ENCODE results near the gene JARID2.

The JARID2 gene

DNA sequence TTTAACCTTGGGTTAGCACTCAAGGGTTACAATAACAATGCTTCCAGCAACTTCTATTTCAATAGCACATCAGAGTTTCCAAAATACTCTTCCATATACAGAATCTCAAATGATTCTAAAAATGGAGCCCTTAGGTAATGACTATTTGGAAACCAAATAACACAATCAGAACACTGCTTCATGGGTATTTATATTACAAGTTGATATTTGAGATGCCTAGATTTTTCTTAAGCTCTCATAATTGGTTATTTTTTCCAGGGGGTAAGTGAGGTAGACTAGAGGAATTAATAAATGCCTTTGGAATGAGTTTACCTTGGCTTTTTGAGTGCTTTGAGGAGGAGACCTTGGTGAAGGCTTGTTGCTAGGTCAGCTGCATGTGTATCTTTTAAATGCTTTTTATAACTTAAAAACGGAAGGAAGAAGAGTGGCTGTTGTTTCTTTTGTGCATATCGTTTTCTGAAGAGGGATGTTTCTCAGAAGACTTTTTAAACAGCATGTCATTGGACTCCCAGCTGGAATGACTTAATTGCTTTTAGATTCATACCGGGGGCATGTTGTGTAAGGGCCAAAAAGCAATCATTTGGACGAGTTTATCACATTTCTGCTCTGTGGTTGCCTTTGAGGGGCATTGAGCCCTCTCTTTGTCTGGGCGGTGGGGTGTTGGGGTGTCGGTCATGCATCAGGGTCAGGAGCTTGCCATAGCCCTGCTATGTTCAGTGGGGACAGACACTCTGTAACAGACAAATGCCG is 230.9 kb downstream of the JARID2 start:
- DNase-seq = no peak

GRCh38 chr6:15477746-15478145 is 231.9 kb downstream of the JARID2 start:
- no peak for DNase-seq

DNA sequence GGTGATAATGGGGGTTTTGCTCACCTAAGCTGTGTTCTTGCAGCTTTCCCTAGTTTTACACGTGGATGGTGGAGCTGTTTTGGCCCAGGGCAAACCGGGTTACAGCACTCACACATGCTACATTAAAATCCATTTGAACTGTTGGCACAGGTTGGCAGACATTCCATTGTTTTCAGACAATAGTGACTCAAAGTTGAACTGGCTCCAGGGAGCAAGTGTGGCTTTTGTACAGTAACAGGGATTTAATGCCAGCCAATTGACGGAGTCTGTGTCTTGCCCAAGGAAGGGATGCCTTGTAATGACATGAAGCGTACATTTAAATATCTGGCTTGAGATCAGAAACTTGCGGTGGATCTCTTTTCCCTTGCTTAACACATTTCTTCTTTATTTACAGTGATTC is 233.9 kb downstream of the JARID2 start:
- no peak for DNase-seq

GRCh38 chr6:15480525-15480924 is 234.7 kb downstream of the JARID2 start:
- no peak for DNase-seq

- no peak for DNase-seq
Observed at GRCh38 chr6:15481390-15482291, 235.8 kb downstream of the JARID2 start.

GRCh38 chr6:15483060-15483459 is 237.2 kb downstream of the JARID2 start:
- DNase-seq = no peak

DNA sequence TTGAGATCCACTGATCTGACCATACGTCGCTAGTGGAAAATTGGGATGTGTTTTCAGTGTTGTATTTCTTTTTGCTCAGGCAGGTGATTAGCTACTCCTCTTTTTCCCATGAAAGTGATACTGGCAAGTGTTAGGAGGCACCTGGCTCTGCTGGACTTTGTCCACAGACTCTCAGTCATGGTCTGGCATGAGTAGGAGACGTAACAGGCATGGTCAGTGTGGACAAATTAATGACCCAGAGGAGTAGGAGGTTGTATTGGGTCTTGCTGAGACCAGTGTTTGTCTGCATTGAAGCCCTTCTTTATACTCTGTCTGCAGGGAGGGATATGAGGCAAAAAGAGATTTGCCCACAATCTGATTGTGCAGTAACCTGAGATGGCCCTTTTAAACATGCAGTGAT is 238.3 kb downstream of the JARID2 start:
- no peak for DNase-seq

DNA sequence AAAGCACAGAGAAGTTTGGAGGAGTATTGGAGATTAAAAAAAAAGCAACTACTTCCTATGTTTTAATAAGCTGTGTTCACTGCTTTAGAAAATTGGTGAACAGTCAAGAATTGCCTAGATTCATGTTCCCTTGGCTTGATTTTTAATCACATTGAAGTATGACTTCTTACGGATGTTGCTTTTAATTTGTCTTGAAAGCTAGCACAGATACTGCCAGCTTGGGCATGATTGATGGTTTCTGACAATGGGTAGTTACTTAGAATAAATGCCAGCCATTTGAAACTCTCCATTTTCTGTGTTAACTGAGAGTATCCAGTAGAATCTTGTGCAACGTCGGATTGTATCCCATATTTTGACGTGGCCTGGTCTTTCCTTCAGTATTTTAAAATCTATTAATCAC is 239.0 kb downstream of the JARID2 start:
- DNase-seq = no peak

- DNase-seq = no peak
Observed at GRCh38 chr6:15485936-15486335, 240.1 kb downstream of the JARID2 start.

DNA sequence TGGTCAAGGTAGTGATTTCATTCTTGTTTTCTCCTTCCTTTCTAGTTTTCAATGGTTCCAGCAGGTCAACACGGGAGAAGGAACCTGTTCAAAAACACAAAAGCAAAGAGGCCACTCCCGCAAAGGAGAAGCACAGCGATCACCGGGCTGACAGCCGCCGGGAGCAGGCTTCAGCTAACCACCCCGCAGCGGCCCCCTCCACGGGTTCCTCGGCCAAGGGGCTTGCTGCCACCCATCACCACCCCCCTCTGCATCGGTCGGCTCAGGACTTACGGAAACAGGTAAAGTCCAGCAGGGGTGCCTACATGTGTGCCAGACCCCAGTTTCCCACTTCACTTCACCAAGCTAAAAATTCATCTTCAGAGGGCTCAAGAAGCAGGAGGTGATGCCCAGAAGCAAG is 241.4 kb downstream of the JARID2 start:
- DNase-seq = no peak

DNA sequence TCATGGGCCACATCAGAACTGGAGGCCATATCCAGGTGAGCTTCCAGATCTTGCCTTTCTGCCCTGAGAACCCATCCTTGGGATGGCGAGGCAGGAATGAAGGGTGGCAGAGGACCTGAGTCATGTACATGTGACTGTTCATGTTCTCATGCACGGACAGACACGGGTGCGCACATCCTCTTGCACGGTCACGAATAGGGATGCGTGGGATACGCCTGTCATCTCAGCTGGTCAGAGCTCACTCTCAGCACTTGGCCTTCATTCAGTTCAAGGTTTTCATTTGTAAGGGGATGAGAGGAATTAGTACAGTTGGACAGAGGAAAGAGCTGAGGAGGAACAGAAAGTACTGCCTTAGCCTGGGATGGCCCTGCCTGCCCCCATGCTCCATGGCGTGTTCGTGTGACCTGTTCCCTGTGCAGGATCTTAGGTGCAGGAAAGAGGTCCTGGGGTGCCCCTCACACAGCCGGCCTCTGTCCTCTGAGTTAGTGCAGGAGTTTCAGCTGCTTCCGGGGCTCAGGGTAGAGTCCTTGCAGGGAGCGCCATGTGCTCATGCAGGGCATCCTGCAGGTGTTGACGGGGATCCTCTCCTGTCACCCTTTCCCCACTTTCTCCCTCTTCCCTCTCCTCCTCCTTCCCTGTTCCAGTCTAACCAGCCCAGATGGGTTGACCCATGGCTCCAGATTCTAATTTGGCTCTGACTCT is 243.5 kb downstream of the JARID2 start:
- no peak for DNase-seq

GRCh38 chr6:15490242-15491100 is 244.6 kb downstream of the JARID2 start:
- no peak for DNase-seq

- DNase-seq = peak in 1 of 2 experiments; percentile 30
Observed at GRCh38 chr6:15491255-15491985, 245.6 kb downstream of the JARID2 start.

DNA sequence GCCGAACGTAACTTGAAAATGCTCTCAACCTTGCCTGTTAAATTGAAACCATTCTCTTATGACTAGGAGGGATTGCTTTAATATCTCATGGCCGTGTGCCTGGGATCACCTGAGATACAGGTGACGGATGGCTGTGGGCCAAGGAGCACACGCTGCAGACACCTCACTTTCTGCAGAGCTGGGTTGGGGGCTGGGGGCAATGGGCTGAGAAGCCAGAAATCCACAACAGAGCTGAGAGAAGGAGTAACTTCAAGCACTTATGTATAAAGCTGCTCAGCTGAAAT is 246.1 kb downstream of the JARID2 start:
- DNase-seq = no peak

GRCh38 chr6:15493437-15494168 is 247.7 kb downstream of the JARID2 start:
- DNase-seq = no peak

DNA sequence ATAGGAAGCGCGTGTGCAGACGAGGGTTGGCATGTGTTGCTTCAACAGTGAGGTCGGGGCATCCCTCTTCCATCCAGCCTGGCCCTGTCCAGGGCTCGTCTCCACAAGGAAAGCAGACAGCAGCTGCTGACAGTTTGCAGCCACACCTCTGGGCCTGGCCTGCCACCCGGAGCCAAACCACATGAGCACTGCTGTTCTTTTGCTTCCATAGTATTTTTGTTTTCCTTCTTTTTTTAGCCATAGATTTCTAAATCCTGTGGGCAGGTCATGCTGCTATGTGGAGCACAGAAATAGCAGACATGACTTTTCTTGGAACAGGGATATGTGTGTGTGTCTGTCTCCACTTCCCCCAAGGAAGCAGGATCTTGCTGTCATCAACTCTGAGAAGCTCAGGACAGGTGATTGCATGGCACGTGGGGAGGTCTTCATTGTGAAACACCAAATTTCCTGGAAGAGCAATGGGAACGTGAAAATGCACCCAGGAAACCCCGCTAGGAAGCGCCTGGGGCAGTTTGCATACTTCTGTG is 249.6 kb downstream of the JARID2 start:
- no peak for DNase-seq

DNA sequence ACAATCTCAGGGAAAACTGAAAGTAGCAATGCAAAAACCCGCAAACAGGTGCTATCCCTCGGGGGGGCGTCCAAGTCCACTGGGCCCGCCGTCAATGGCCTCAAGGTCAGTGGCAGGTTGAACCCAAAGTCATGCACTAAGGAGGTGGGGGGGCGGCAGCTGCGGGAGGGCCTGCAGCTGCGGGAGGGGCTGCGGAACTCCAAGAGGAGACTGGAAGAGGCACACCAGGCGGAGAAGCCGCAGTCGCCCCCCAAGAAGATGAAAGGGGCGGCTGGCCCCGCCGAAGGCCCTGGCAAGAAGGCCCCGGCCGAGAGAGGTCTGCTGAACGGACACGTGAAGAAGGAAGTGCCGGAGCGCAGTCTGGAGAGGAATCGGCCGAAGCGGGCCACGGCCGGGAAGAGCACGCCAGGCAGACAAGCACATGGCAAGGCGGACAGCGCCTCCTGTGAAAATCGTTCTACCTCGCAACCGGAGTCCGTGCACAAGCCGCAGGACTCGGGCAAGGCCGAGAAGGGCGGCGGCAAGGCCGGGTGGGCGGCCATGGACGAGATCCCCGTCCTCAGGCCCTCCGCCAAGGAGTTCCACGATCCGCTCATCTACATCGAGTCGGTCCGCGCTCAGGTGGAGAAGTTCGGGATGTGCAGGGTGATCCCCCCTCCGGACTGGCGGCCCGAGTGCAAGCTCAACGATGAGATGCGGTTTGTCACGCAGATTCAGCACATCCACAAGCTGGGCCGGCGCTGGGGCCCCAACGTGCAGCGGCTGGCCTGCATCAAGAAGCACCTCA is 250.7 kb downstream of the JARID2 start:
- DNase-seq = no peak

DNA sequence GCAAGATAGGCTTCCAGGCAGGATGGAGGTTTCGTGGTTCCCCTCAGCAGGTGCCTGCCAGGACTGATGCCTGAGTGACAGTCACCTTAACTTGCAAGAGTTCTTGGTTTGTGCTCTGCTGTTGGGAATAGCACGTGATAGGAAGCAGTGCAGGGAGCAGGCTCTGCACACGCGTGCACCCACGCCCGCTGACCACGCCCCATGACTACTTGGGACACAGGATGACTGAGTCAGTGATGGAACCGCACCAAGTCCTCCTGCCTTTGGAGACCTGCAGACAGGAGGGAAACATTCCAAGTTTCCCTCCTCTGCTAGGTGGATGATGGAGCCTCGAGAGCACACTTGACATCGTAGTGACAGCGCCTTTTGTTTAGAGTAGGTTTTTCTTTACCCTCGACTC is 252.8 kb downstream of the JARID2 start:
- DNase-seq = no peak

- no peak for DNase-seq
Observed at GRCh38 chr6:15499125-15499524, 253.3 kb downstream of the JARID2 start.

GRCh38 chr6:15499591-15499990 is 253.7 kb downstream of the JARID2 start:
- no peak for DNase-seq

All from NCI-H1930 (cell line).